Activated CD4-positive, alpha-beta T cell treated with anti-CD3 and anti-CD28 coated beads for 24 hours (primary cell): Measurements from ENCODE around the gene RAD51B.
"Not testable (repeated sequence)": the region's sequence is repeated elsewhere in the genome, so short reads cannot be mapped to it uniquely, and the experiment has no call there.

Experiments
- DNase-seq, 2 donors: peaks; one replicate each; pipeline ENCODE4 v3.0.0-alpha.2; 2020; ENCODE audit warnings: low read depth in 2 of 2

Gene RAD51B

GRCh38 chr14:68249661-68250451 lies 430.3 kb downstream of the RAD51B start:
- DNase-seq = no peak

GRCh38 chr14:68250927-68251768 lies 431.6 kb downstream of the RAD51B start:
- no peak for DNase-seq

- no peak for DNase-seq
Observed at GRCh38 chr14:68251769-68252100, 432.2 kb downstream of the RAD51B start.

- DNase-seq = no peak
Observed at GRCh38 chr14:68253160-68253780, 433.7 kb downstream of the RAD51B start.

GRCh38 chr14:68253878-68254528 lies 434.4 kb downstream of the RAD51B start:
- no peak for DNase-seq

- DNase-seq = no peak
Observed at GRCh38 chr14:68254669-68255527, 435.3 kb downstream of the RAD51B start.

GRCh38 chr14:68255693-68256178 lies 436.2 kb downstream of the RAD51B start:
- no peak for DNase-seq

- DNase-seq = no peak
Observed at GRCh38 chr14:68257969-68258368, 438.4 kb downstream of the RAD51B start.

- DNase-seq = not testable (repeated sequence)
Observed at GRCh38 chr14:68258995-68259394, 439.4 kb downstream of the RAD51B start.

GRCh38 chr14:68260121-68260520 lies 440.5 kb downstream of the RAD51B start:
- no peak for DNase-seq

GRCh38 chr14:68261092-68261842 lies 441.7 kb downstream of the RAD51B start:
- no peak for DNase-seq

- no peak for DNase-seq
Observed at GRCh38 chr14:68262567-68262966, 443.0 kb downstream of the RAD51B start.

- DNase-seq = no peak
Observed at GRCh38 chr14:68263563-68264259, 444.1 kb downstream of the RAD51B start.

- DNase-seq = no peak
Observed at GRCh38 chr14:68264260-68264569, 444.6 kb downstream of the RAD51B start.

- no peak for DNase-seq
Observed at GRCh38 chr14:68266998-68267397, 447.4 kb downstream of the RAD51B start.

- no peak for DNase-seq
Observed at GRCh38 chr14:68268197-68268596, 448.6 kb downstream of the RAD51B start.

- no peak for DNase-seq
Observed at GRCh38 chr14:68268719-68269118, 449.1 kb downstream of the RAD51B start.

GRCh38 chr14:68269136-68269927 lies 449.8 kb downstream of the RAD51B start:
- DNase-seq = no peak

GRCh38 chr14:68270342-68270741 lies 450.8 kb downstream of the RAD51B start:
- DNase-seq = no peak
